Transverse colon (tissue), 4 donors: ENCODE data around the gene ZSCAN5C. TPM values are rescaled to one million over a fixed set of nuclear protein-coding genes. Genes with fewer than 3 reads are reported as not detected.
"Not testable (repeated sequence)": the region's sequence is repeated elsewhere in the genome, so short reads cannot be mapped to it uniquely, and the experiment has no call there.

Source experiments
- DNase-seq: peaks from one replicate; pipeline ENCODE4 v3.0.0-alpha.2; 2019
- H3K27ac ChIP-seq, 4 donors: fragments of 200-600 bp; sonication (generic); 2 replicates each; pipeline ENCODE4 v1.5.1; 2016 to 2018; ENCODE audit warnings: inconsistent platforms in 4 of 4
- H3K27me3 ChIP-seq: fragments of 200-600 bp; sonication (generic); 2 replicates; pipeline ENCODE4 v1.5.1; 2017; ENCODE audit warnings: inconsistent platforms
- H3K36me3 ChIP-seq, 4 donors: fragments of 200-600 bp; sonication (generic); 2 replicates each; pipeline ENCODE4 v1.5.1; 2017 to 2019; ENCODE audit warnings: inconsistent platforms in 4 of 4
- H3K4me1 ChIP-seq, 4 donors: fragments of 200-600 bp; sonication (generic); 2 replicates each; pipeline ENCODE4 v1.5.1; 2017 to 2020; ENCODE audit warnings: inconsistent platforms in 4 of 4
- H3K4me3 ChIP-seq, 4 donors: fragments of 200-600 bp; sonication (generic); 1 replicate in 1 of 4; 2 replicates in 3 of 4; pipeline versions ENCODE4 v1.5.1 to v1.6.1; 2017 to 2019; ENCODE audit warnings: inconsistent platforms in 4 of 4
- H3K9me3 ChIP-seq, 2 donors: fragments of 200-600 bp; sonication (generic); 2 replicates each; pipeline ENCODE4 v1.5.1; 2017 to 2019; ENCODE audit warnings: inconsistent platforms in 2 of 2
- CTCF ChIP-seq, 5 experiments: fragments of 200-600 bp in 3 of 5; fragments of 450-650 bp in 2 of 5; sonication (generic) in 3 of 5; IDR thresholded peaks; 1 replicate in 2 of 5; 2 replicates in 3 of 5; pipeline ENCODE4 v1.5.1; 2016 to 2017; ENCODE audit warnings: antibody characterized with exemption in 5 of 5, inconsistent platforms in 3 of 5, mild to moderate bottlenecking in 2 of 5, moderate library complexity in 1 of 5
- EP300 ChIP-seq: sonication (generic); formaldehyde crosslinking; IDR thresholded peaks from one replicate; pipeline ENCODE4 v1.6.1; 2017; ENCODE audit warnings: antibody characterized with exemption, low read depth
- POLR2A ChIP-seq: fragments of 450-650 bp; IDR thresholded peaks from one replicate; pipeline ENCODE4 v1.6.1; 2016; ENCODE audit warnings: antibody characterized with exemption, mild to moderate bottlenecking, moderate library complexity
- POLR2AphosphoS5 ChIP-seq, 3 donors: sonication (generic); formaldehyde crosslinking; IDR thresholded peaks; one replicate each; pipeline ENCODE4 v1.6.1; 2016; ENCODE audit warnings: antibody characterized with exemption in 3 of 3
- WGBS, 2 donors: methylation state at CpG; one replicate each; pipeline ENCODE4 v1.1.5; 2018; ENCODE audit warnings: low coverage in 1 of 2; 5-methylcytosine and 5-hydroxymethylcytosine counted together
- in situ Hi-C, 4 donors: fragments of 200-750 bp; cut with MboI; loops; one replicate each; pipeline versions ENCODE4 v1.15.0 to v1.15.1; 2017; ENCODE audit warnings: low sequenced_read_pairs in 3 of 4, low pct_ligation_motif_present in 1 of 4, low pct_unique_long_range_greater_than_20kb in 1 of 4
- intact Hi-C: fragments of 100-400 bp; cut with DNase I; formaldehyde crosslinking; loops from one replicate; pipeline ENCODE4 v1.15.1; 2023; ENCODE audit warnings: low total_unique reads
- total RNA-seq, 4 donors: library from RNA; depleted of rRNA; stranded (reverse); fragments of >200 nt; gene quantifications; one replicate each; pipeline ENCODE4 v1.1.0, GENCODE V29; 2016

ZSCAN5C gene
- total RNA-seq, 4 donors from 2014 or later = not detected

DNA sequence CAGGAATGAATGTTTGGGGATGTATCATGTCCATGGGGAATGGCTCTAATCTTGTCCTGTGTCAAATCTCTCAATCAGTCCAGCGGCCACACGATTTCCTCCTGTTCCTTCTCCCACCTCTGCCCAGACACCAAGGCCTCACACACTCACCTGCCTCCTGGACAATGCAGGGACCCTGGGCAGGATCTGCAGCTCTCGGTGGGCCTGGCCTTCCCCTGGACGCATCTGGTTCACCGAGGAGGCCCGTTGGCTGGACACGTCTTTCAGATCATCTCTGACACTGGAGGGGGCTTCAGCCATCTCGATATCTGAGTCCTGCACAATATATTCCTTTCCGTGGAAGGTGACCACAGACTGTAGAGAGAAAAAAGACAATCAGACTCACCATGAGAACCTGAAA, 21.4 kb downstream of the ZSCAN5C start:
- WGBS, 2 donors = 87 to 100% methylated on average over 2 to 9 of the region's 9 CpGs
- no peaks in the 10 kb centered on the region for H3K27me3 ChIP-seq
- no peaks in the 10 kb centered on the region for H3K4me1 ChIP-seq
- H3K9me3 ChIP-seq = no peaks in the 10 kb centered on the region
- no peak overlapping the region for H3K4me3 ChIP-seq
- TF ChIP-seq POLR2A = no peak
- no peak for TF ChIP-seq CTCF (IDR thresholded peaks at IDR 0.05)
- no peak for TF ChIP-seq EP300
- no peak for TF ChIP-seq POLR2AphosphoS5 (IDR thresholded peaks at IDR 0.05)
- DNase-seq = no peak
- no peaks in the 10 kb centered on the region for H3K36me3 ChIP-seq
- in situ Hi-C loops (no loop called here), intact Hi-C loops (no loop called here)
- no peak overlapping the region for H3K27ac ChIP-seq

DNA sequence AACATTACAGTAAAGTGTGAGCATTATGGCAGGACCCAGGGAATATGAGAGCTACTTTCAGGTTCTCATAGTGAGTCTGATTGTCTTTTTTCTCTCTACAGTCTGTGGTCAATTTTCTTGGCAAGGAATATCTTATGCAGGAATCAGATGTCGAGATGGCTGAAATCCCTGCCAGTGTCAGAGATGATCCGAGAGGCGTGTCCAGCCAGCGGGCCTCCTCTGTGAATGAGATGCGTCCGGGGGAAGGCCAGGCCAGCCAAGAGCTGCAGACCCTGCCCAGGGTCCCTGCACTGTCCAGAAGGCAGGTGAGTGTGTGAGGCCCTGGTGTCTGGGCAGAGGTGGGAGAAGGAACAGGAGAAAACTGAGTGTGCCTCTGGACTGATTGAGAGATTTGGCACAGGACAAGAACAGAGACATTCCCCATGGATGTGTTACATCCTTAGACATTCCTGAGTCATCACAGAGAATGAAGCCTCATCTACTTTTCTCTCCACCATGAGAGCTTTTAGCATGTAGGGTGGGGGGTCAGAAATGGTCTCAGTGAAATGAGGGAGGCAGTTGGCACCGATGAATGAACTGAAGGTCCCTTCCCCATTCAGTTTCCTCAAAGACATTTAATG, 43.2 kb downstream of the ZSCAN5C start:
- in situ Hi-C loops = no loop called here
- intact Hi-C loops = no loop called here
- no peak overlapping the region for H3K27ac ChIP-seq
- no peaks in the 10 kb centered on the region for H3K9me3 ChIP-seq
- H3K36me3 ChIP-seq = no peaks in the 10 kb centered on the region
- 83 to 90% methylated on average over 1 to 7 of the region's 7 CpGs for WGBS, 2 donors
- no peak overlapping the region for H3K4me3 ChIP-seq
- no peaks in the 10 kb centered on the region for H3K27me3 ChIP-seq
- no peak for DNase-seq
- H3K4me1 ChIP-seq = no peaks in the 10 kb centered on the region
- no peak for TF ChIP-seq CTCF (IDR thresholded peaks at IDR 0.05)
- no peak for TF ChIP-seq POLR2A
- TF ChIP-seq POLR2AphosphoS5 (IDR thresholded peaks at IDR 0.05) = no peak
- TF ChIP-seq EP300 = no peak

DNA sequence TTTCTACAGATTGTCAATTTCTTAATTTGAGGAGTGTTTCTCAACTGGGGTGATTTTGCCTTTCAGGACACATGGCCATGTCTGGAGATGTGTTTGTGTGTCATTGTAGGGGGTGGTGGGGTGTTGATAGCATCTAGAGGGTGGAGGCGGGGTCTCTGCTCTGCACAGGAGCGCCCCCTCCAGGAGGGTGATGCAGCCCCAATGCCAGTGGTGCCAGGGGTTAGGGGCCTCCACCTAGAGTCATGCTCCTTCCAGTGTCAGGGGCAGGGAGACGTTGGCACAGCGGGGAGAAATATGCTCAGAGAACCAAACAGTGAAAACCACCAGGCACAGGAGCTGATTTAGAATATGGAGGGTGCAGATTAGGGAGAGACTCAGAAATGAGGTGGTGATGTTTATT, 43.7 kb downstream of the ZSCAN5C start:
- DNase-seq, H3K27me3 ChIP-seq, intact Hi-C loops, H3K27ac ChIP-seq, H3K36me3 ChIP-seq, H3K4me3 ChIP-seq, H3K4me1 ChIP-seq, in situ Hi-C loops, H3K9me3 ChIP-seq: not testable (repeated sequence)
- 76 to 80% methylated on average over 1 to 4 of the region's 4 CpGs for WGBS, 2 donors

DNA sequence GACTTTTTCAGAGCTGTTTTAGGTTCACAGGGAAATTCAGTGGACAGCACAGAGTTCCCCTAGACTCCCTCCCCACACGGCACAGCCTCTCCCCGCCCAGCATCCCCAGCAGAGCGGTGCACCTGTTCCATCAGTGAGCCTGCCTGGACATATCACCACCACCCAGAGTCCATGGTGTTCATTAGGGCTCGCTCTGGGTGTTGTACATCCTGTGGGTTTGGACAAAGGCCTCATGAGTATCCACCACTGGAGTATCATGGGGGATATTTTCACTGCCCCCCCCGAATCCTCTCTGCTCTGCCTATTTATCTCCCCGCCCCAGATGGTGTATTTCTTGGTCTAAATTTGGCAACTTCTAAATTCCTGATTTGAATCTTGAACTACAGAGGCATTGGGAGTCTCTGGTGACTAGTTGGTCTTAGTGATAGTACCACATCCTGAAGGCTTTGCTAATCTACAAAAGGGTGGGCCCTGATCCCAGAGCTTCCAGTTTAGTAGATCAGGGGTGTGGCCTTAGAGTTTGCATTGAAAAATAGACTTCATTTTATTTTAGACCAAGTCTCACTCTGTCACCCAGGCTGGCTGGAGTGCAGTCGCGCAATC, 46.8 kb downstream of the ZSCAN5C start:
- DNase-seq, in situ Hi-C loops, H3K4me1 ChIP-seq, H3K36me3 ChIP-seq, H3K4me3 ChIP-seq, H3K27ac ChIP-seq, intact Hi-C loops, H3K27me3 ChIP-seq, H3K9me3 ChIP-seq: not testable (repeated sequence)
- whole genome bisulfite sequencing, 2 donors = 96% methylated on average over 8 of the region's 8 CpGs; no CpG with 5 or more reads in 1 of the 2 donors

DNA sequence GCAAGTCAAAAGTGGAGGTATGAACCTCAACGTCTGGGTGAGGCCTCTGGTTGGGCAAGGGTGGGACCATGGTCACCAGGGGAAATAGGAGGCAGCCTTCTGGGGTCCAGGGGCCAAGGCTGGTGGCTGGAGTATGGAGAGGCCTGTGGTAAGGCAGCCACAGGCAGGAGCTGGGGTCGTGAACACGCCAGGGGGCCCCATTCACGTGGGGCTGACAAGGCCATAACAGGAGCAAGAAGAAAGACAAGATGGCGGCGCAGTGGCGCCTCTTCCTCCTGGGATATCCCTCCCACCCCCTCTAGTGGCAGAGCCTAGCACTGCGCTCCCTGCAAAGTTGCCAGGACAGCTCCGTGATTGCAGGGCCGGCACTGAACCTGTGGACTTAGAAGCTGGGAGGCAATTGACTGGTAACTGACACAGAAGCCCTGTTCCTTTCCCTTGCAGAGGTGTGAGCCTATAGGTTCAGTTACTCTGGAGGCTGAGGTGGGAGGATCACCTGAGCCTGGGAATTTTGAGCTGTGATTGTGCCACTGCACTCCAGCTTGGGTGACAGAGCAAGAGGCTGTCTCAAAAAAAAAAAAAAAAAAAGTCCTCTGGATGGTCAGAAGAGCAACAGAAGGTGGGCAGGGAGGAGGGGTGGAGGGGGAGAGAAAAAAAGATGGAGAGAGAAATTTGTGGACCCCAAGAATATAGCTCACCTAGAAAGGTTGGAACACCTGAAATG, 50.8 kb downstream of the ZSCAN5C start:
- peak; percentile 70 to 84 (median 81) for TF ChIP-seq CTCF (IDR thresholded peaks at IDR 0.05)
- TF ChIP-seq EP300 = no peak
- TF ChIP-seq POLR2A = no peak
- TF ChIP-seq POLR2AphosphoS5 (IDR thresholded peaks at IDR 0.05) = no peak
- Histone ChIP-seq H3K4me3 (no peak overlapping the region), H3K36me3 (no peaks in the 10 kb centered on the region), H3K27me3 (no peaks in the 10 kb centered on the region), H3K4me1 (no peaks in the 10 kb centered on the region), H3K27ac (no peak overlapping the region), H3K9me3 (no peaks in the 10 kb centered on the region)
- in situ Hi-C loops (loop anchor here in 1 of 4 donors (10.0 kb wide), 1 partner anchor 92 kb away; no protein-coding TSS in a partner anchor), intact Hi-C loops (loop anchor here (10.0 kb wide), 1 partner anchor 102 kb away; no protein-coding TSS in a partner anchor)
- peak; percentile 83 for DNase-seq
- WGBS, 2 donors = 12 to 49% methylated on average over 9 to 10 of the region's 10 CpGs
